NCI-H1092 treated with DMSO at 0.1 percent for 48 hours (cell line): ENCODE results near the gene MICAL2.

Source experiments
- DNase-seq: peaks from one replicate; lab custom pipeline; 2025; lab: John Stamatoyannopoulos, UW

The MICAL2 gene

DNA sequence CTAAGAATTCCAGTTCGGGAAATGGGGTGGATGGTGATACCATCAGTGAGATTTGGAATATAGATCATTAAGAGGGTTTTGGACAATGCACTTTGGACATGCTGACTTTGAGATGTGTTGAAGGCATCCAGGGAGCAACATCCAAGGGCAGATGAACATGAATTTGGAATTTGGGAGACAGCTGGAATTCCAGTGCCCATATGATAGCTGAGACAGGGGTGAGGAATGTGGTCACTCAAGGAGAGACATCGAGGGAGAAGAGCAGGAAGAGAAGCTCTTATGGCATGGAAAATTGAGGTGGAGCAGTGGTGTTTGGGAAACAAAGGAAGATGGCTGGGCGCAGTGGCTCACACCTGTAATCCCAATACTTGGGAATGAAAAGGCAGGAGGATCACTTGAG is 11.8 kb upstream of the MICAL2 start:
- no peak for DNase-seq

DNA sequence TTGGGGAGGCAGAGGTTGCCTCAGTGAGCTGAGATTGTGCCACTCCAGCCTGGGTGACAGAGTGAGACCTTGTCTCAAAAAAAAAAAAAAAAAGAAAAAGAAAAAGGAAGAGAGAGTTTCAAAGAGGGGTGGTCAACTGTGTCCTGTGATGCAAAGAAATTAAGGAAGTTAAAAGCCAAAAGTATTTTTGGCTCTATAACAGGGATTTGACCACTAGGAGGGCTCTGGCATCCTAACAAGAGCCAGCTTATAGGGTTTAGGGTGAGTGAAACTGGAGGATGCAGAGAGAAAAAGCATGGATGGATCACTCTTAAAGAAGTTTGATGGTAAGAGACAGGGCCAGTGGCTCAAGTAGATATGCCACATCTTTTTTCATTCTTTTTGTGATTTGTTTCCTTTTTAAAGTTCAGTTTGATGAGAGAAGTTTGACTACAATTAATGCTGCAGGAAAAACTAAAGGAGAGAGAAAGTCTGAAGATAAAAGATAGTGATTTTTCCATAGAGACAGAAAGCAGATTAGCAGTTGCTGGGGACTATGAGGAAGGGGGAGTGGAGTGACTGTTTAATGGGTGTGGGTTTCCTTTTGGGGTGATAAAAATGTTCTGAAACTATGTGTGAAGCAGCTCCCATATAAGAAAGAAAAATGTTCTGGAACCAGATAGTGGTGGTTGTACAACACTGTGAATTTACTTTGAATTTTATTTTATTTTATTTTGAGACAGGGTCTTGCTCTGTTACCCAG is 11.1 kb upstream of the MICAL2 start:
- DNase-seq = no peak

DNA sequence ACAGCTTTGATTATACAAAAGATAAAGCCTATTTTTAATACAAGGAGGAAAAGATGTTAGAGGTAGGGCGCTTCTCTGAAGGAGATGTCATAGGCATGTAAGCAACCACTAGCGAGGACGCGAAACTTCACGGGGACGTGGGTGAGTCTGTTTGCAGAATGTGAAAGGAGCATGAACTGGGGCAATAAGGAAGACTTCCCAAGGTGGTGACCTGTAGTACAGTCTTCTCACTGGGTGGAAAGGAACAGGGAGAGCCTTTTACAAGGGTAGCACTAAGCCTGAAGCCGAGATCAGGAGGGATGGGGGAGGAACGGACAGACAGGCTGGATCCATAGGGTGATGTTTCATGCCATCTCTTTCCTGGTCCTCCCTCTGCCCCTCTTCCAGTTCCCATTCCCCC is 10.0 kb upstream of the MICAL2 start:
- DNase-seq = no peak

DNA sequence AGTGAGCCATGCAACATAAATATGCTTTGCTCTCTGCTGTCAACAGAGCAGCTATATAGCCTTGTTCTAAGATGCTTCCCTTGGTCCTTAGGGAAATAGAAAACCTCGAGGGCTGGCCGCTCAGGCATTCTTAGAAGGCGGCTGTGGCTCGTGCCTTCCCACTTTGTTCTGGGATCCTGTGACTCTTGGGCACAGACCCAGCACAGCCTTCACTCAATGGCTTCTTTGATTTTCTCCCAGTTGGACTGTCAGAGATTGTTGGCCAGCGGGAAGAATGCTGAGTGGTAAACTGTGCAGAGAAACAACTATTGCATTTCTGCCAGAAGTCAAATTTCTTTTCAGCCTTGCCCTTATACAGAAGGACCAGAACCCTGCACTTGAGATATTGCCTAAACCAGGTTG is 9.5 kb upstream of the MICAL2 start:
- no peak for DNase-seq

DNA sequence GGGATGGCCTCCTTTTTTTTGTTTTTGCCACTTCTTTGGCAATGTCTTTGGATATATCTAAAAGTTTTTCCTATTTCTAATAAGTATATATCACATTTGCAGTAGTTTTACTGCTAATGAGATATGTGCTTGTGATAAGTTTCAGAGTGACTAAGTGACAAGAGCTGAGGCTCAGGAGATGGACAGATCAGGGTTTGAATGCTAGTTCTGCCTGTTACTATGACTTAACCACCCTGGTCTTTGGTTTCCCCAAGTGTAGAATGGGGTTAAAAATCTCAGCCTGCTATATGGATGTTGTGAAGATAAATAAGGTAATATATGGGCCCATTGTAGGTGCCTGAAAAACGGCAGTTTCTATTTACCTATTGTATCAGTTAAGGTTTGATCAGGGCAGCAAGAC is 9.1 kb upstream of the MICAL2 start:
- no peak for DNase-seq

DNA sequence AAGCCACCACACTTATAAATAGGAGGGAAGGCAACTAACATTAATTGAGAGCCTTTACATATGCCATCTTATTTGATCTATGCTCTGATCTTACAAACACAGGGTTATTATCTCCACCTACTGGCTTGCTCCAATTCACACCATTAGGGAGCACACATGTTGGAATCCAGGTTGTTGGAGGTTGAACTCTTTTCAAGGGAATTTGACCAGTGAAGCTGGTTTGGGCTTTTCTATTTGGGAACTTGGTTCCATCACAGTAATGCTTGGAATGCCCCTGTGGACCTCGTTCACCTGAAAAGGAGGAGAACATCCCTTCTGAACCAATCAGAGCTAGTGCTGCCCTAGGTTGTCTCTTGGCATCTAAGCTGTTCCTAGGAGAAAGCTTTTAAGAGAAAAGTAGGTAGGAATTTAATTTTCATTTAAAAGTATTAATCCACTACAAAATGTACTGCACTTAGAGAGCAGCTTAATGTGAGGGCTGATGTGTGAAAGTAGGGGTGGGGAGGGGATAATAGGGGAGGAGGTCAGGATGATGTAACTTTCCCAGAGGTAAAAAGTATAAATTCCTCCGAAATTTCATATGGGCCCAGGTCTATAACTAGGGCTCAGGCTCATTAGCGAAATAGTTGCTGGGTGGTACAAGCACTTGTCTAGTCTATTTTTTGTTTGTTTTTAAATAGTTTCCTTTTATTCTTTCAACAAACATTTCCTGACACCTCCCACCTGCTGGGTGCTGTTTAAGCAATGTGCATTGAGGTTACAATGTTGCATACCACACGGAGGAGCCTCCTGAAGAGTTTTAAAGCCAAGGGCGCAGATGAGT is 7.6 kb upstream of the MICAL2 start:
- peak; percentile 23 for DNase-seq

DNA sequence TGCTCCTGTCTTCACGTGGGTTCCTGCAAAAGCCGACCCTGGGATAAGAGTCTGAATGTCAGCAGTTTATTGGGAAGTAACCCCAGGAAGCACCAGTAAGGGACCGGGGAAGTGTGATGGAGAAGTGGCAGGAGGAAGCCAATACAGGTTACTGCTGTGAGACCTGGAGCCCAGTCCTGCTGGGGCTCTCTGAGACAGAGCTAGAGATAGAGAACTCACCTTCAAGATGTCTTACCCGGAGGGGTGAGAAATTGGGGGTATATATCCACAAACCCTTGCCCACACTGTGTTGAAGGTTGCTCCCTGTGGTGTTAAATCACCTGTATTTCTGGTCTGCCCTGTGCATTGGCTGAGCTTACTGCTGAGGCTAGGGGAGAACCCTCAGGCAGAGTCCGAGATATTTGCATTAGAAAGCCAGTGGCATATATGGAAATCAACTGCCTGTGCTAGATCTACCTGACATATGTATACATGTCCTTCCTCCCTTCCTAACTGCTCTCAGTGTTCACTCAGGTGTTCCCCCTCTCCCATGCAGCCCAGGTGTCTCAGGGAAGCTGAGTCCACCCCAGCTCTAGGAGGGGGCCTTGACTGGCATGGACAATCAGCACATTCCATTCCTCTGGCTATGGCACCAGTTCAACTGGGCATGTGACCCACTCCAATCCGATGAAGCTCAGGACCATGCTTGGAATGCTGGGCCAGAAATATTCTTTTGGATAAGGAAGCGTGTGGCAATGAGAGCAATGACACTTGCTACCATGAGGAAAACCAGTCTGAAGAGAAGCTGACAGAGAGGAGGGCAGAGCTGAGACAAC is 6.8 kb upstream of the MICAL2 start:
- DNase-seq = no peak

DNA sequence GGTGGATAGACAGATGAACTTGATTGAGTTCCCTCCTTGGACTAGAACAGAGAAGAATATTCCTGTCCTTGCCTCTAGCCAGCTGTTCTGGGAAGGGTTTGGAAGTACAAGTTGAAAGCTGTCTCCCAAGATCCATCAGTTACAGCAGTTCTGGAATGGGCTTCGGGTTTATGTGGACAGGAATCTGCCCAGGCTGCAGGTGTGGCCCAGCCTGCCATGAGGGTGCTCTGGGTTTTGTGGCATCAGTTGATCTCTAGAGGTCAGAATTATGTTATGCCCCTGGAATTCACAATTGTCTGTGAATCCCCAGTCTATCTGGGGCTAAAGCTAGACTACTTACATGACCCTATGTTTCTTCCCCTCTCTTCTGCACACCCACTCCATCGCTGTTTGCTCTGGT is 4.9 kb upstream of the MICAL2 start:
- no peak for DNase-seq

DNA sequence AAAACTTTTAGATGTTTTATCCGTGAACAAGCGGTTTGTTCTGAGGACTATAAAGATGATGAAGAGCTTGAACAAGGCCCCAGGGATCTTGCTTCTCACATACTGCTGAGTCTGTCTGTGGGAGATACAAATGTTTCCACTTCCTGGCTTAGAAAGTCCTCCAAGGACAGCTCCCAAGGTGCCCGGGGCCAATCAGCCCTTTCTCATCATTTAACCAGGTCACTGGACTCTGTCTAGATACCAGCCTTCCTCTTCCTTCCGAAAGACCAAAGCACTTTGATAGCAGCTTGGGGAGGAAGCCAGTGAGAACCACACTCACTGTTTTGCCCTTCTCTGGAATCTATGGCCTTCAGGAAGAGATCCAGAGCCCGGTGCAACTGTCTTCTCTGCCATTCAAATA is 4.3 kb upstream of the MICAL2 start:
- DNase-seq = no peak

DNA sequence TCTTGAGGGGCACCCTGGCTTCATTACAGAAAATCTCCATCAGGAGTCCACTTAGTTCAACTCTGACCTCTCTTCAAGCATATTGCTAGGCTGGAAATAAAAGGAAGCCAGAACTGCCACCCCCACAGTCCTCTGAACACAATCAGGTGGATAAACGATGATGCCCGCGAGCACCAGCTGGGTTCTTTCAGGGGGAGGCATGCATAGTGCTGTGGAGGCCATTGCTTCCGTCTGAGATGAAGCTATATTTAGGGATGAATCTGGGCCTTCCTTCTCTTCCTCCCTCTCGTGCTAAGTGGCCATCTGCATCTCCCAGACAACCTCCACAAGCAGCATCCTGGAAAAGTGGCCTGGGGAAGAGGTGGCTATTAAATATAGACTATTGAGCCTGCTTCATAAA is 3.9 kb upstream of the MICAL2 start:
- no peak for DNase-seq

DNA sequence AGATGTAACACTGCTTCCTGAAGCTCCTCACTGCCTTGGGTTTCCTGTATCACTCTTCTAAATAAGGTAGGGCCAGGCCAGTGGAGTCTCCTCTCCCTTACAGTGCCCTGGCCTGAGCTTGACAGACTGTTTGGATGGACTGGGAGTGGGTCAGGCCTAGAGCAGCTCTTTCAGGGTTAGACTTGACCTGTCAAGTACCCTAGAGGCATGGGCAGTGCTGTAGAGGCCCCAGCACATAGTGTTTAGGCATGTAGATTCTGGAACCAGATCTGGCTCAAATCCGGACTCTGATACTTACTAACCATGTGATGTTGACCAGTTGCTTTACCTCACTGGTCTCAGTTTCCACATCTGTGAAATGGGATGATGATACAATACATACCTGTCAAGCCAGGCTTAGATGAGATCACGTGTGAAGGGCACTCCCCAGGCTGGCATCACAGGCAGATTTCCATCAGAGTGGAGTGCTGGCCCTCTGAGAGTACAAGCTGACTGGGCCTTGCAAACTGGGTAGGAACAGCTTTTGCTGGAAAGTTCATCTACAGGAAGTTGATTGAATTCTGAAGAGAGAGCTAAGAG is 1.4 kb upstream of the MICAL2 start:
- no peak for DNase-seq

DNA sequence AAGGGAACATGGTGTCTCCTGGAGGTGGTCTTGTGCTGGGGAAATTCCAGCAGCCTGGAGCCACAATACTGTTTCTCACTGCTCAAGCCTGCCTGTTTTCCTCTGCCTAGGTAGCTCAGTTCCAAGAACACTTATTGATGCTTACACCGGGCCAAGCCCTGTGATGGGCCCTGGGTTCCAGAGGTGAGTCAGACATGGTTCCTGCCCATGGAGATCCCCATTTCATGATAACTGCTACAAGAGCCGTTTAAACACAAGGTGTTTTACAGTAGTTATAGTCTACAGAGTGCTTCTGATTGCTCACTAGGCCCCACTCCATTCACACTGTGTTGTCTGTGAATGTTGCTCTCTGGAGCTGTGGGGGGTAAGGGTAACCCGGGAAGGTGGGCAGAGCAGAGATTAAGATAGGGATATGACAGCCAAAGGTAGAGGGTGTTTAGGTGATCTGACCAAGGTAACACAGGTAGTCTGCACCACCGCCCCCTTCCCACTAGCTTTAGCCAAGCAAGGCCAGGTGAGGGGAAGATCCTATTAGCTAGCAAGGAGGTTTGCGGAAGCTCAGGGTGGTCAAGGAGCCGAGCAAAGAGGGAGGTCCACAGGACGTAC is 696 bp upstream of the MICAL2 start:
- no peak for DNase-seq

DNA sequence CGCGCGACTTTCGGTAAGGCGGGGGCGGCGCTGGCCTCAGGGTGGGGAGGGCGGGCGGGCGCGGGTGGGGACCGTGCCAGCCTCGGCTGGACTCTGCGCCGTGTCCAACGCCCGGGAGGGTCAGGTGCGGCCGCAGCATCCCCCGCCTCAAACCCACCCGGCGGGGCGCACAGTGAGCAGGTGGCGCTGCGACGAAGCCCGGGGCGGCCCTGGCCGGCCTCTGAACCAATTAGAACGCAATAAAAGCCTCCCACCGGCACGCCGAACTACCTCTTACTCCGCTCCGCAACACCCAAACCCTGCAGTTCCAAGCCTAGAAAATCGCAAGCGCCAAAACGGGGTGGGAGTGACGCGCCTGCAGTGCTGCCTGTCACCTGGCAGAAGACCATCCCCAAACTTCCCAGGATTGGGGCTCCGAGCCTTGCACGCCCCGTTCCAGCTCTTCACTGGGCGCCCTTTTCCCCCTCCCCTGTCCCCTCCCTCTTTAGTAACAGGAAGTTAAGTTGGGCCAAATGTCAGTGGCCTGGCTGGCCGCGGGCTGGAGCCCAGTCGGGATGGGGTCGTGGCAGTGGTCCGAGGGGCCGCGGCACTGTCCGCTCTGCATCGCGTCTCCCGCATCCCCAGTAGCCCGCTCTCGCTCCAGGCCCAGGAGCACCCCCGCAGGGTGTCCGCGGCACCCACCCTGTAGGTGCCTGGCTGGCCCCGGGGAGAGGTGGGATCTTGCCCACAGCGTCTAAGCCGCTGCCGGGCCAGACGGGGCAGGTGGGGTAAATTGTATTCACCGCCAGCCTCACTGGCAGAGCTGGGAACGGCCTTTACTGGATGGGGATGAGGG is 541 bp downstream of the MICAL2 start:
- DNase-seq = peak; percentile 52

DNA sequence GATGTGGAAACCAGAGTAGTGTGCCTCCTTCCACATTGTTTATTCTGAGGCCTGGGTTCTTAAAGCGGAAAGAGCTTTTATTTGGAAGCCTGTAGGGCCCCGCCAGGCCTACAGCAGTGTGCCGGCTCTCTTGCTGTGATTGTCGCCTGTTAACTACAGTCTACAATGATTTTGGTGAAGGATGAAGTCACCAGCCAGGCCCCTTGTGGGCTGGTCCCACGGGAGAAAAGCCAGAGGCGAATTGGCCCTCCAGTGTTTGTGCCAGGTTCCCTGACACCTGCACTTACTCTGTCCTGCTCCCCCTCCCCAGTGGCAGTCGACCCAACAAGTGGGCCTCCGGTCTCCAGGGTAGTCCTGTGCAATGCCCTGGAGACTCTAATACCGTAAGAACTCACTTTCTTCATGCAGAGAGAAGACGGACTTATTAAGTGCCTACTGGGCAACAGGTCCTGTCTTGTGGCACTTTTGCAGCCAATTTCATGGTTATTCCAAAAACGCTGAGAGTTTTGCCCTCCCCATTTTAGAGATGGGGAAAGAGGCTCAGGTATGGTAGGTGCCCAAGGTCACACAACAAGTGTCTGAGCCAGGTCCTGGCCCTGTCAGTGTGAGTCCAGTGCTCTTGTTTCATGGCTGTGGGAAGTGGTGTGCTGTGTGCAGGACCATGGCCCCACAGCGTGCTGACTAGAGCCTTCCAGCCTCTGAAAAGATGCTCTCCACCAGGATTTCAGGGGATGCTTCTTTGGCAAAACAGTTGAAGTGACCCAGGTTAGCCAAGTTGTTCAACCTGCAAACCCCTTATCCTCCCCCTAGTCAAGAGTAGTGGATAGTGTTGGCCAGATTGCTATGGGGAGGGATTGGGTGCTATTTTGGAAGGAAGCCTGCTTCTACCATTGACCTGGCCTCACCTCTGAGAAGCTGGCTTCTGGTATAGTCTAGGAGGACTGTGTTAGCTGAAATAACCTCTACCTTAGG is 1.4 kb downstream of the MICAL2 start:
- DNase-seq = no peak

DNA sequence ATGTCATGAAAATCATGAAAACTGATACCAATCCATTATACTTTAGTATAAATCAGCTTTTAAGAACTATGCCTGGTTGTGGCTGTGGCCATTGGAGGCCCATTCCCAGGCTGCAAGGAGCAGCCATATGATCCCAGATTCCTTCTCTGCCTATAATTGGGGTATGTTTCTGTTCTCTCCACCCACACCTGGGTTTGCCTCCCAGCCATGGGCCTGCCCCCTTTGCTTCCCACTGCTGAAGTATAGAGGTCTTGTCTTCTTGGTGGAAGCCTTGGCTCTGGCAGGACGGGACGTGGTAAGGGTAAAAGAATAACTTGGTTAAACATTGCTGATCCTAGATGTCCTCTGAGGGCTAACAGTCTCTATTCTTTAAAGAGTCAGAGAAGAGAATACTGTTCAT is 2.4 kb downstream of the MICAL2 start:
- DNase-seq = no peak

DNA sequence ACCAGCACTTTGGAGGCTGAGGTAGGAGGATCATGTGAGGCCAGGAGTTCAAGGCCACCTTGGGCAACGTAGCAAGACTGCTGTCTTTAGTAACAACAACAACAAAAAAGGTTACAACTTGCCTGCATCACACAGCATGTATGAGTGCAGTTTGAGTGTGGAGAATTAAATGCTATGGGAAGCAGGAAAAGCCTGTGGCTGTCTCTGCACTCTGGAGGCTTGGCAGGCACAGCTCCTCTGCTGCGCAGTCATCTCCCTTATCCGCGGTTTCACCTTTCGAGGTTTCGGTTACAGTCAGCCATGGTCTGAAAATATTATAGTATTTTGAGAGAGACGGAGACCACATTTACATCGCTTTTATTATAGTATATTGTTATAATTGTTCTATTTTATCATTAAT is 2.9 kb downstream of the MICAL2 start:
- no peak for DNase-seq

DNA sequence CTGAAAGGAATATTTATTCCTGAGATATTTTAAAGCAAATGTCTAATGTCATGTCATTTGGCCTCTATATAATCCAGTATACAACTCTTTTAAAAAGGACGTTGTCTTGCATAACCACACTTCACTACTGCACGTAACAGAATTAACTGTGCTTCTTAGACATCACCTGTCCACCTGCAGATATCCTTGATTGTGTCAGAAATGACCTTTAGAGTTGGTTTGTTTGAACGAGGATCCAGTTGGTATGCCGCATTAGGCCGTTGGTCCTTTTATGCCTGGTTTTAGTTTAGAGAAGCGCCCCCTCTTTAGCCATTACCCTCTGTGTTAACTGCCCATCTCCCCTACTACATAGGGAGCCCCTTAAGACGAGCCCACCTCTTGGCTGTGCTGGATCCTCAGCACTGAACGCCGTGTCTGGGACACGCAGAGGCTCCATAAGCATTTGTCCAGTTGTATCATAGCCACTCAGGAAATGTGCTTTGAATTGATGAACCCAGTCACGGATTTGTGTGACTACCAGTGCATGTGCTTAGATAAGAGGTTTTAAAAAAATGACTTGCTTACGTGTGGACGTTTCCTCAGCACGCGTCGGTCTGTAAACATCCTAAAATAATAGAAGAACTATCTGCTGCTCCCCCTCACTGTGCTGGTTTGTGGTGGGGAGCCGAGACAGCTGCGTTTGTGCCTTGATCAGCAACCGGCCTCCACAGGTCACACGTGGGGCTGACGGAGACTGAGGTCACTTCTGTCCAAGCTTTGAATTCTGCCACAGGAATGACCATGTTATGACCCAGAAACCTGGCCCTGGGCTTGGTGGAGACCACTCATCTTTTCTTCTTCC is 4.0 kb downstream of the MICAL2 start:
- no peak for DNase-seq

DNA sequence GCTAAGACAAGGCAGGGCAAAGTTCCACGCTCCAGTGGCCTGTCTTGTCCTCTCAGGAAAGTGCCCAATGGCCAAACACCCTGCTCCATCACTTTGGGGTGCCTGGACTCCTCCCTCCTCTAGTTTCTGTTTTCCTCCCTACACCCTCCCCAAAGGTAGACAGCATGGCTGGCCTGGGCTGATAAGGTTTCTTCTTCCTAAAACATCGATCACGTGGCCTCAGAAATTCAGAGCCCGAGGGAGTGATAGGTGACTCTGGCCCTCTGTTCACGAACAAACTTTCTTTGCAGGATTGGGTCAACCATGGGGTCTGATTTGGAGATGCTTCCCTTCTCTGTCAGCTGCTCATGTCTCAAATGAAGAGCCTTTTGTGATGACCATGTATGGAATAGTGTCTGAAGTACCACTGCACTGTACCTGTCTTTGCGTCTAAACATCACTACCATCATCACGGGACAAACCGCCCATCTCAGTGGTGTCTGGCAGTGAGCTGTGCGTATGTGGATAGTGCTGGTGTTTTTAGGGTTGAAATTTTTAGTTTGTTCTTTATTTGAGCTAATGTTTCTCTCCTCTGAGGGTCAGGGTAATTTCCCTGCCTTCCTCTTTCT is 6.1 kb downstream of the MICAL2 start:
- DNase-seq = no peak

DNA sequence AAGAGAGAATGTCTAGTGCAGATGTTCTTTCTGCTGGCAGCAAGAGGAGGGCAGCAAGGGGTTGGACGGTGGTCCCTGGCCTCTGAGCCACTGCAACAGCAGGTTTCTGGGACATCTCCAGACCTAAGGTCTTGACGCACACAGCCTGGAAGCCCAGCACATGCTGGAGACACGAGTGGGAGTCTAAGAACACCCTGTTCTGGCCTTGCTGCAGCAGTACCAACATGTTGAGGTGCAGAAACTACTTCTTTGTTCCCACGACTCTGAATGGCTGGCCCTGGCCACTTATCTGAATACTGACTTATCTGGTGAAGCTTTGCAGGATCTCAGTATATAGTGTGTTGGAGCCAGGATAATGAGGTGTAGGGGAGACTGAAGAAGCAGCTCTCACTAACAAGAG is 6.8 kb downstream of the MICAL2 start:
- no peak for DNase-seq
